Liver (tissue), 9 donors: ENCODE measurements around the gene TRO. TPM values are rescaled to one million over a fixed set of nuclear protein-coding genes. Genes with fewer than 3 reads are reported as not detected.

Source experiments
- DNase-seq: peaks from one replicate; pipeline ENCODE4 v3.0.0-alpha.2; 2017; ENCODE audit warnings: low spot score
- H3K27ac ChIP-seq, 2 donors: one replicate each; pipeline ENCODE4 v1.7.0; 2013; ENCODE audit warnings: inconsistent platforms in 2 of 2, low read length in 2 of 2, control low read depth in 1 of 2, low read depth in 1 of 2, mild to moderate bottlenecking in 1 of 2
- H3K27me3 ChIP-seq, 4 donors: one replicate each; pipeline versions ENCODE4 v1.6.1 to v1.7.0; 2013; ENCODE audit warnings: low read length in 3 of 4, inconsistent platforms in 1 of 4, mild to moderate bottlenecking in 1 of 4, moderate library complexity in 1 of 4; ENCODE audit not compliant: control insufficient read depth in 4 of 4, insufficient read depth in 4 of 4
- H3K36me3 ChIP-seq, 4 donors: one replicate each; pipeline versions ENCODE4 v1.6.1 to v1.7.0; 2013; ENCODE audit warnings: low read length in 3 of 4, mild to moderate bottlenecking in 3 of 4, low read depth in 1 of 4, moderate library complexity in 1 of 4; ENCODE audit not compliant: control insufficient read depth in 4 of 4, insufficient read depth in 3 of 4
- H3K4me1 ChIP-seq, 4 donors: one replicate each; pipeline versions ENCODE4 v1.6.1 to v1.7.0; 2013; ENCODE audit warnings: low read length in 3 of 4, mild to moderate bottlenecking in 3 of 4, moderate library complexity in 1 of 4; ENCODE audit not compliant: control insufficient read depth in 4 of 4, insufficient read depth in 4 of 4
- H3K4me3 ChIP-seq, 3 donors: one replicate each; pipeline versions ENCODE4 v1.6.1 to v1.7.0; 2013; ENCODE audit warnings: low read length in 3 of 3, control low read depth in 1 of 3, low read depth in 1 of 3, mild to moderate bottlenecking in 1 of 3
- H3K9ac ChIP-seq, 2 donors: one replicate each; pipeline ENCODE4 v1.7.0; 2013; ENCODE audit warnings: low read length in 2 of 2, mild to moderate bottlenecking in 2 of 2, moderate library complexity in 2 of 2, control low read depth in 1 of 2, low read depth in 1 of 2
- H3K9me3 ChIP-seq, 4 donors: one replicate each; pipeline versions ENCODE4 v1.6.1 to v1.7.0; 2013; ENCODE audit warnings: low read length in 3 of 4; ENCODE audit not compliant: control insufficient read depth in 4 of 4
- EGR1 ChIP-seq, 2 donors: IDR thresholded peaks; 2 replicates each; pipeline ENCODE4 v1.6.1; 2016 to 2018; ENCODE audit warnings: antibody characterized with exemption in 2 of 2, low read depth in 2 of 2
- FOXA1 ChIP-seq: IDR thresholded peaks from 2 replicates; pipeline ENCODE4 v1.6.1; 2016; ENCODE audit warnings: antibody characterized with exemption
- FOXA2 ChIP-seq: IDR thresholded peaks from 2 replicates; pipeline ENCODE4 v1.6.1; 2016; ENCODE audit warnings: antibody characterized with exemption
- GABPA ChIP-seq, 2 donors: IDR thresholded peaks in 1 of 2; conservative IDR thresholded peaks in 1 of 2; 2 replicates each; pipeline ENCODE4 v1.6.1; 2016; ENCODE audit warnings: antibody characterized with exemption in 2 of 2, mild to moderate bottlenecking in 1 of 2, moderate library complexity in 1 of 2
- HNF4A ChIP-seq, 2 donors: conservative IDR thresholded peaks; 2 replicates each; pipeline ENCODE4 v1.6.1; 2016; ENCODE audit warnings: antibody characterized with exemption in 2 of 2, mild to moderate bottlenecking in 2 of 2
- HNF4G ChIP-seq: IDR thresholded peaks from 2 replicates; pipeline ENCODE4 v1.6.1; 2016; ENCODE audit warnings: antibody characterized with exemption
- JUND ChIP-seq, 2 donors: IDR thresholded peaks; 2 replicates each; pipeline ENCODE4 v1.6.1; 2016; ENCODE audit warnings: antibody characterized with exemption in 2 of 2
- NR2F2 ChIP-seq: IDR thresholded peaks from 2 replicates; pipeline ENCODE4 v1.6.1; 2016; ENCODE audit warnings: antibody characterized with exemption
- RAD21 ChIP-seq, 2 donors: IDR thresholded peaks; 2 replicates each; pipeline ENCODE4 v1.6.1; 2016; ENCODE audit warnings: antibody characterized with exemption in 2 of 2, mild to moderate bottlenecking in 2 of 2
- RXRA ChIP-seq, 2 donors: IDR thresholded peaks; 2 replicates each; pipeline ENCODE4 v1.6.1; 2017 to 2018; ENCODE audit warnings: antibody characterized with exemption in 2 of 2, mild to moderate bottlenecking in 1 of 2
- SP1 ChIP-seq: IDR thresholded peaks from 2 replicates; pipeline ENCODE4 v1.6.1; 2018; ENCODE audit warnings: antibody characterized with exemption, mild to moderate bottlenecking
- TAF1 ChIP-seq: conservative IDR thresholded peaks from 2 replicates; pipeline ENCODE4 v1.6.1; 2016; ENCODE audit warnings: antibody characterized with exemption, mild to moderate bottlenecking
- YY1 ChIP-seq: IDR thresholded peaks from 2 replicates; pipeline ENCODE4 v1.6.1; 2016; ENCODE audit warnings: antibody characterized with exemption, mild to moderate bottlenecking
- ZBTB33 ChIP-seq: IDR thresholded peaks from 2 replicates; pipeline ENCODE4 v1.6.1; 2016; ENCODE audit warnings: antibody characterized with exemption
- WGBS: extraction: QIAGEN DNeasy Blood & Tissue Kit; methylation state at CpG from one replicate; pipeline ENCODE4 v1.1.7; 2013; 5-methylcytosine and 5-hydroxymethylcytosine counted together
- polyA plus RNA-seq, 2 donors: library from polyadenylated mRNA; stranded (reverse) in 1 of 2; unstranded in 1 of 2; fragments of 200-250 nt in 1 of 2; fragments of >200 nt in 1 of 2; fragmentation: Nextera tagmentation in 1 of 2; extraction: Ambion mirVana in 1 of 2; gene quantifications; one replicate each; pipeline versions ENCODE4 v1.2.1 to v1.2.3, GENCODE V29; 2013 to 2015
- total RNA-seq, 2 donors: library from RNA; depleted of rRNA; stranded (reverse); fragments of >200 nt; gene quantifications; one replicate each; pipeline ENCODE4 v1.2.3, GENCODE V29; 2014
- TF ChIP-seq, protein P1 (sequence below): IDR thresholded peaks from 2 replicates; pipeline ENCODE4 v1.6.1; 2016; ENCODE audit warnings: antibody characterized with exemption
- TF ChIP-seq, protein P2 (sequence below): fragments of 150-350 bp; IDR thresholded peaks from 2 replicates; pipeline ENCODE4 v1.5.1; 2017; ENCODE audit warnings: improper control_type of control experiment, low read depth, low read length; ENCODE audit not compliant: missing input control
- TF ChIP-seq, protein P3 (sequence below): IDR thresholded peaks from 2 replicates; pipeline ENCODE4 v1.6.1; 2016; ENCODE audit warnings: antibody characterized with exemption, mild to moderate bottlenecking
- TF ChIP-seq, protein P4 (sequence below): IDR thresholded peaks from 2 replicates; pipeline ENCODE4 v1.6.1; 2016; ENCODE audit warnings: antibody characterized with exemption
- donor health status: healthy.
- donor health status: healthy.
- donor health status: healthy.
- donor health status: healthy.
- donor health status: healthy.

The TRO gene
- total and polyA plus RNA-seq, 4 donors = 0.35 to 5.3 (median 1.3) TPM

DNA sequence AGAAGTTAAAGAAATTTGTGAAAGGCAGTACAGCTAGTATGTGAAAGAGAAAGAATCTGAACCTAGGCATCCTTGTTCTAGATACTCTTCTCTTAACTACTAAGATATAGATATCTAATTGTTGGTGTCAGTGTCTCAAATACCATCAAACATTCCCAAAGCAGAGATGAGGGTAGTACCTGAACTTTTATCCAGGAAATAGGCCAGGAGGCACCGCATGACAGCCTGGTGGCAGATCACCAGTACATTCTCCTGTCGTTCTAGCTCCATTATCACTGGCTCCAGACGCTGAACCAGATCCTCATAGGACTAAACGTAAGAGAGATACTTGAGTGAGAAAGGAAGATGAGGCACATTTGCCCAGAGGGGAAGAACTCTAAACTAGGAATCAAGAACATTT, 16.8 kb downstream of the TRO start:
- H3K9ac ChIP-seq = no peak overlapping the region
- no peak for DNase-seq
- no peaks in the 10 kb centered on the region for H3K9me3 ChIP-seq
- H3K36me3 ChIP-seq = peaks cover 0 to 18% (median 16%) of the 10 kb centered on the region in 4 donors
- H3K27me3 ChIP-seq = no peaks in the 10 kb centered on the region
- H3K4me1 ChIP-seq = no peaks in the 10 kb centered on the region
- no peak overlapping the region for H3K4me3 ChIP-seq
- WGBS = 92% methylated on average over 4 of the region's 4 CpGs
- TF ChIP-seq, protein P1, sequence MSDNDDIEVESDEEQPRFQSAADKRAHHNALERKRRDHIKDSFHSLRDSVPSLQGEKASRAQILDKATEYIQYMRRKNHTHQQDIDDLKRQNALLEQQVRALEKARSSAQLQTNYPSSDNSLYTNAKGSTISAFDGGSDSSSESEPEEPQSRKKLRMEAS = no peak
- TF ChIP-seq HNF4G = no peak
- TF ChIP-seq, protein P2, sequence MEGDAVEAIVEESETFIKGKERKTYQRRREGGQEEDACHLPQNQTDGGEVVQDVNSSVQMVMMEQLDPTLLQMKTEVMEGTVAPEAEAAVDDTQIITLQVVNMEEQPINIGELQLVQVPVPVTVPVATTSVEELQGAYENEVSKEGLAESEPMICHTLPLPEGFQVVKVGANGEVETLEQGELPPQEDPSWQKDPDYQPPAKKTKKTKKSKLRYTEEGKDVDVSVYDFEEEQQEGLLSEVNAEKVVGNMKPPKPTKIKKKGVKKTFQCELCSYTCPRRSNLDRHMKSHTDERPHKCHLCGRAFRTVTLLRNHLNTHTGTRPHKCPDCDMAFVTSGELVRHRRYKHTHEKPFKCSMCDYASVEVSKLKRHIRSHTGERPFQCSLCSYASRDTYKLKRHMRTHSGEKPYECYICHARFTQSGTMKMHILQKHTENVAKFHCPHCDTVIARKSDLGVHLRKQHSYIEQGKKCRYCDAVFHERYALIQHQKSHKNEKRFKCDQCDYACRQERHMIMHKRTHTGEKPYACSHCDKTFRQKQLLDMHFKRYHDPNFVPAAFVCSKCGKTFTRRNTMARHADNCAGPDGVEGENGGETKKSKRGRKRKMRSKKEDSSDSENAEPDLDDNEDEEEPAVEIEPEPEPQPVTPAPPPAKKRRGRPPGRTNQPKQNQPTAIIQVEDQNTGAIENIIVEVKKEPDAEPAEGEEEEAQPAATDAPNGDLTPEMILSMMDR = no peak
- no peak for TF ChIP-seq JUND (IDR thresholded peaks at IDR 0.05)
- TF ChIP-seq YY1 = no peak
- no peak for TF ChIP-seq GABPA (IDR thresholded peaks at IDR 0.05 in 1 of 2, conservative IDR thresholded peaks at IDR 0.05 in 1 of 2)
- no peak for TF ChIP-seq EGR1 (IDR thresholded peaks at IDR 0.05; ENCODE audit: low read depth in 2 of 2)
- TF ChIP-seq FOXA1 = no peak
- TF ChIP-seq TAF1 = no peak
- TF ChIP-seq NR2F2 = no peak
- no peak for TF ChIP-seq FOXA2
- no peak for TF ChIP-seq ZBTB33
- no peak for TF ChIP-seq RAD21 (IDR thresholded peaks at IDR 0.05)
- TF ChIP-seq RXRA (IDR thresholded peaks at IDR 0.05) = no peak
- TF ChIP-seq, protein P3, sequence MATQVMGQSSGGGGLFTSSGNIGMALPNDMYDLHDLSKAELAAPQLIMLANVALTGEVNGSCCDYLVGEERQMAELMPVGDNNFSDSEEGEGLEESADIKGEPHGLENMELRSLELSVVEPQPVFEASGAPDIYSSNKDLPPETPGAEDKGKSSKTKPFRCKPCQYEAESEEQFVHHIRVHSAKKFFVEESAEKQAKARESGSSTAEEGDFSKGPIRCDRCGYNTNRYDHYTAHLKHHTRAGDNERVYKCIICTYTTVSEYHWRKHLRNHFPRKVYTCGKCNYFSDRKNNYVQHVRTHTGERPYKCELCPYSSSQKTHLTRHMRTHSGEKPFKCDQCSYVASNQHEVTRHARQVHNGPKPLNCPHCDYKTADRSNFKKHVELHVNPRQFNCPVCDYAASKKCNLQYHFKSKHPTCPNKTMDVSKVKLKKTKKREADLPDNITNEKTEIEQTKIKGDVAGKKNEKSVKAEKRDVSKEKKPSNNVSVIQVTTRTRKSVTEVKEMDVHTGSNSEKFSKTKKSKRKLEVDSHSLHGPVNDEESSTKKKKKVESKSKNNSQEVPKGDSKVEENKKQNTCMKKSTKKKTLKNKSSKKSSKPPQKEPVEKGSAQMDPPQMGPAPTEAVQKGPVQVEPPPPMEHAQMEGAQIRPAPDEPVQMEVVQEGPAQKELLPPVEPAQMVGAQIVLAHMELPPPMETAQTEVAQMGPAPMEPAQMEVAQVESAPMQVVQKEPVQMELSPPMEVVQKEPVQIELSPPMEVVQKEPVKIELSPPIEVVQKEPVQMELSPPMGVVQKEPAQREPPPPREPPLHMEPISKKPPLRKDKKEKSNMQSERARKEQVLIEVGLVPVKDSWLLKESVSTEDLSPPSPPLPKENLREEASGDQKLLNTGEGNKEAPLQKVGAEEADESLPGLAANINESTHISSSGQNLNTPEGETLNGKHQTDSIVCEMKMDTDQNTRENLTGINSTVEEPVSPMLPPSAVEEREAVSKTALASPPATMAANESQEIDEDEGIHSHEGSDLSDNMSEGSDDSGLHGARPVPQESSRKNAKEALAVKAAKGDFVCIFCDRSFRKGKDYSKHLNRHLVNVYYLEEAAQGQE = no peak
- TF ChIP-seq SP1 = no peak
- TF ChIP-seq HNF4A (conservative IDR thresholded peaks at IDR 0.05) = no peak
- TF ChIP-seq, protein P4, sequence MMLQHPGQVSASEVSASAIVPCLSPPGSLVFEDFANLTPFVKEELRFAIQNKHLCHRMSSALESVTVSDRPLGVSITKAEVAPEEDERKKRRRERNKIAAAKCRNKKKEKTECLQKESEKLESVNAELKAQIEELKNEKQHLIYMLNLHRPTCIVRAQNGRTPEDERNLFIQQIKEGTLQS = no peak
- no peak overlapping the region for H3K27ac ChIP-seq
